ENCODE results near the gene TMEM42.

- TF ChIP-seq POLR2AphosphoS5 (IDR thresholded peaks at IDR 0.05; ENCODE audit: borderline replicate concordance, low read depth, low read length) (no peak), EZH2 (IDR thresholded peaks at IDR 0.05) (no peak)
These were observed 47.4 kb downstream of the TMEM42 start for GRCh38 chr3:44909063-44909462.

Measured in SK-N-MC (cell line).